SK-N-SH treated with all-trans-retinoic acid at 6 μM for 48 hours (cell line): ENCODE results near the gene GFPT2.

Experiments used
- PPARA ChIP-seq: fragments of 250-450 bp; sonication (Bioruptor Pico); IDR thresholded peaks from 2 replicates; pipeline ENCODE4 v1.5.0; 2020; ENCODE audit warnings: mild to moderate bottlenecking, borderline replicate concordance
- TCF4 ChIP-seq: fragments of 250-450 bp; sonication (Bioruptor Pico); IDR thresholded peaks from 2 replicates; pipeline ENCODE4 v1.8.0; 2021; ENCODE audit warnings: mild to moderate bottlenecking, moderate library complexity, borderline replicate concordance
- ZFP3 ChIP-seq: fragments of 250-450 bp; sonication (Bioruptor Pico); IDR thresholded peaks from 2 replicates; pipeline ENCODE4 v1.5.0; 2020; ENCODE audit warnings: mild to moderate bottlenecking, moderate library complexity
- ZFP30 ChIP-seq: fragments of 450-650 bp; formaldehyde crosslinking; IDR thresholded peaks from 2 replicates; pipeline ENCODE4 v1.5.0; 2022; ENCODE audit warnings: mild to moderate bottlenecking, moderate library complexity
- ZNF565 ChIP-seq: fragments of 450-650 bp; formaldehyde crosslinking; conservative IDR thresholded peaks from 2 replicates; pipeline ENCODE4 v1.5.0; 2020; ENCODE audit warnings: low read depth, mild to moderate bottlenecking, moderate library complexity

GRCh38 chr5:180389252-180390101 lies 36.3 kb upstream of the GFPT2 start:
- TF ChIP-seq TCF4 (no peak), ZNF565 (no peak), ZFP30 (CRISPR knock-in tag) (no peak), PPARA (CRISPR knock-in tag) (no peak), ZFP3 (CRISPR knock-in tag) (no peak)
